Amniotic epithelial cell (primary cell): Measurements from ENCODE around the gene LTB4R2.
A peak's percentile ranks its signal among the peaks of the same experiment; 100 is the strongest.

Experiments used
- DNase-seq: peaks from one replicate; pipeline ENCODE4 v3.0.0-alpha.2; 2010; ENCODE audit warnings: low read depth

LTB4R2 gene

GRCh38 chr14:24309538-24310264, at the start of gene LTB4R2:
LTB4R2 (plus strand) TSS chr14:24310140; CDS start chr14:24310665, 525 bp downstream.
- no peak for DNase-seq

GRCh38 chr14:24260780-24261157, 49.2 kb upstream of the LTB4R2 start:
- no peak for DNase-seq

GRCh38 chr14:24261256-24261968, 48.5 kb upstream of the LTB4R2 start:
- no peak for DNase-seq

- no peak for DNase-seq
These were observed 48.0 kb upstream of the LTB4R2 start for GRCh38 chr14:24261969-24262327.

- DNase-seq: no peak
These were observed 46.9 kb upstream of the LTB4R2 start, which contains the start of gene TGM1 for GRCh38 chr14:24262821-24263733. TGM1 (minus strand) TSS chr14:24263177; CDS start chr14:24262352, 825 bp downstream.

DNA sequence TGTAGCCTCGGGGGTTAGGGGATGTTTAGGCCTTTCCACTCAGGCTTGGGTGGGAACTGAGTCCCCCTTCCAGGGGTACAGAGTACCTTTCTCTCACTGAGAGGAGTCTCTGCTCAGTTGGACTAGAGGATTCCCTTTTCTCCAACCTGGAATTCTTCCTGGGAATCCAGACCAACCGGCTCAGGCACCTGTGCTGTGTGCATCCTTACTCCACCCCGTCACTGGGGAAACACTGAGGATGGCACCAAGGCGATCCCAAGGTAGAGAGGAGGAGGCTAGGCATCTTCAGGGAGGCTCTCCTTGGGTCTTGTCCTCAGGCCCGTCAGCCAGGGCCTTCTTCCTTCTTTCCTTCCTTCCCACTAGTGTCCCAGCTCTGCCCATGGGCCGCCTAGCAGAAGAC, 46.1 kb upstream of the LTB4R2 start:
- no peak for DNase-seq

DNA sequence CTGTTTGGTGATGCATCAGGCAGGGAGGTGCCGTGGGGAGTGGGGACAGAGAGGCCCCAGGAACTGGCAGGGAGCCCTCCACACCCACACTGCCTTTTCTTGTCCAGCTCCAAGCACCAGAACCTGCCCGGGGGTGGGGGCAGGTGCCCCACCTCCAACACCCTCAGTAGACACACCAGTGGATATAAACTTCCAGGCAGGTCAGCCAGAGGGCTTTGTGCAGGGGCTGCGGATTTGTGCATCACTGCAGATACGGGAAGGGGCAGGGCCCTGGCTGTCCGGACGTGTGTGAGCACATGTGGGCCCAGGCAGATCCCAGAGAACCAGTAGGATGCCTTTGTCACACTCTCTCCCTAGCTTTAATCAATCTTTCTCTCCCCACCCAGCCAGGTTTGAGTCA, 45.6 kb upstream of the LTB4R2 start:
- no peak for DNase-seq

DNA sequence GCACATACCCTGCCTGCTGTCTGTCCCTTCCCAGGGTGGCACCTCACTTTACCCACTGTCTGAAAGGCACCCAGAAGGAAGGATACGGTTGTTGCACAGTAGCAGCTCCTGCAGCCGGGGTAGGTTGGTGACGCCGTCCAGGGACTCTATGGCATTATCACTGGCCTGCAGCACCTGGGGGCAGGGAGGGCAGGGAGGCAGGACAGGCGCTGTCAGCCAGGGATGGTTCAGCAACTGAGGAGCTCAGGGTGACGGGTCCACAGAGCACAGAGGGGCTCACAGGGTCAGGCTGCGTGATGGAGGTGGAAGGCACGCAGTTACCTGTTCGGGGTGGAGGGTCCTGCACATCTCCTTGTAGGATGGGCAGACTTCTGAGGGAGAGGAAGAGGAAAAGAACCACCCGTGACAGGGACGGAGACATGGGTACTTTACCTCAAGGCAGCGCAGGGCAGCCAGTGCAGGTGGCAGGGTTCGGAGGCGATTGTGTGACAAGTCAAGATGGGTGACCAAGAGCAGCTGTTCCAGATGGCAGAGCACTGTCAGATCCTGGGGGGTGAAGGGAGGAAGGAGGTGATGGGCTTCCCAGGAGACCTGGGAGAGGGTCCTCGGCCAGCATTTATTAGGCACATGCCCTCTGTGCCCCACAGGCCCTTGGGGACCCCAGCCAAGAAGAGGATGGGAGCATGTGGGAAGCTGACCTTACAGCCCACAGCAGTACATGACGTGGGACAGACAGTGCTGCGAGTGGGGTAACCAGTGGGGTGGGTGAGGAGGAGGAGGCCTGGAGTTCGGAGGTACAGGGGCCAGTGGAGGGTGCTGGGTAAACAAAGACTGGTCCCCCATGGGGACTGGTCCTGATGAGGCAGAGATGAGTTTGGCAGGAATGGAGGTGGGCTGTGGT, 43.3 kb upstream of the LTB4R2 start:
- DNase-seq: no peak

DNA sequence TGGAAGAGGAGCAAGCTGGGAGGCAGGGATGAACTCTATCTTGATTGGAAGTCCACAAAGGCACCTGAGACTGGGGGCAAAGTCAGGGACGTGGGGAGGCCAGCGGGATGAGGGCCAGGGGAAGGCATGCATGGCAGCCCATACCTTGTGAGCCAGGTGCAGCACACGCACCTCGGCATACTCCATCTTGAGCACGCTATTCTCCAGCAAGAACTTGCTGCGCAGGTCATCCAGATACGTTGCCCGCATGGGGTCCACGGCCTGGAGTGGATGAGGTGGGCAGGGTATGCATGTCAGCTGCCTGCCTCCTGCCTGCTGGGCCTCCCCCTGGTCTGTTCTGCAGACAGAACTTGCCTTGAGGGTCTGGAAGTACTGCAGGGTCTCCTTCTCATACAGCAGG, 42.4 kb upstream of the LTB4R2 start:
- no peak for DNase-seq

DNA sequence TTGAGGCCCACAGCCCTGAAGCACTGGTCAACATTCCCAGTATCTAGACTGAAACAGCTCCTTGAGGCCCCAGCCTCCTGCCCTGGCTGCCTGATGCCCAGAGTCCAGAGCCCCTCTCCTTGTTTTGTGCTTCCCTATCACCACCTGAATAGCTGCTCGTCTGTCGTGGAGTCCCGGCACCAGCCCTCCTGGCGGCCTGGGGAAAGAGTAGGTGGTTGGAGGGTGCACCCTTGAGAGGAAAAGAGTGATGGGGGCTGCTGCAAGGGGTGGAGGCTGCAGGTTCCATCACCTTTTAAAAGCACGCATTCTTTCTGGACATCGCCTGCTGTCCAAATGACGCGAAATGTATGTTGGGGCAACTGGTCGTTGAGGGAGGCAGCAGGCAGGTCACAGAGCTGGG, 41.7 kb upstream of the LTB4R2 start:
- no peak for DNase-seq

DNA sequence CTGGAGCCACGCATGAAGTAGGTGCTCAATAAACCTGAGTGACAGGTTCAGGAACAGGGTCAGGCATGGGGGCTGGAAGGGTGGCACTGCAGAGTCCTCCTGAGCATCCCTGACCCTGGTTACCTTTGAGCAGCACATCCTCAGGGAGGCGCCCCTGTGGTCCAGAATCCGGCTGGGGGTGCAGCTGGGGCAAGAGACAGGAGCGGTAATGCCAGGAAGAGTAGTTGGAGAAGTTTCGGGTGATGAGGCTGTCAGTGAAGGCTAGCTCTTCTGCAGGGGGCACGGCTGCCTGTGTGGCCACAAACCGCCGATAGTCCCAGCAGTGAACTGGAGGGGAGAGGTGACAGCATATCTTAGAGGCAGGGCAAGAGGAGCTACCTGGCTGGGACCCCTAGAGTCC, 40.6 kb upstream of the LTB4R2 start:
- no peak for DNase-seq

DNA sequence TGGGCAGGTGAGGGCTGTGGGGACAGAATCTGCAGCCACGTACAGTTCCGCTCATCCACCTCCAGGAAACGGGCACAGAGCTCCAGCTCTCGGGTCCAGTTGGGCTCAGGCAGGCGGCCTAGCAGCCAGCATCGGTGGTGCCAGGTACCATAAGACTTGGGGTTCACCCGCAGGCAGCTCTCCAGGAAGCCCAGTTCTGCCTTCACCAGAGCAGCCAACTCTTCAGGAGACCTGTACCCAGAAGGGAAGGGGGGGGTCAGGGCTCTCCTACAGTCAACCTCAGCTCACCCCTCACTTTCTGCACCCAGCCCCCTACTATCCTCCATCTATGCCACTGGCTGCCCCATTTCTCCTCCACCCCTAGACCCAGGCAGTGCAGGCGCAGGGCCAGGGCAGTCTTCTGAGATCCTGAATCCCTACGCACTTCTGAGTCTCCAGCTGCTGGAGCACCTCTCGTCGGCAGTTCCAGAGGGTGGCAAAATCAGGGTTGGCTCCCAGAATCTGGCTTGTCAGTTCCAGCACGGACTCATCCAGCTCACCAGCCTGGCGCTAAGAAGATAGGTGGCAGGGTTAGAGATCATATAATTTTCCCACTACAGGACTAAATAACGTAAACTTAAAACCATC, 39.9 kb upstream of the LTB4R2 start:
- DNase-seq: no peak

GRCh38 chr14:24270537-24271133, 39.3 kb upstream of the LTB4R2 start:
- DNase-seq: no peak

GRCh38 chr14:24271134-24271833, 38.7 kb upstream of the LTB4R2 start, which contains the start of gene RABGGTA:
RABGGTA (minus strand) TSS chr14:24271597; CDS start chr14:24271115, 482 bp downstream.
- peak; percentile 81 for DNase-seq

GRCh38 chr14:24271834-24272263, 38.1 kb upstream of the LTB4R2 start:
- DNase-seq: no peak

GRCh38 chr14:24272467-24272866, 37.5 kb upstream of the LTB4R2 start:
- DNase-seq: no peak

GRCh38 chr14:24273422-24273998, 36.4 kb upstream of the LTB4R2 start:
- DNase-seq: peak; percentile 8

- DNase-seq: peak; percentile 80
These were observed 35.8 kb upstream of the LTB4R2 start for GRCh38 chr14:24274101-24274543.

- DNase-seq: no peak
These were observed 32.9 kb upstream of the LTB4R2 start for GRCh38 chr14:24277071-24277470.
